ENCODE results near the gene EIF2S3. TPM values are rescaled to one million over a fixed set of nuclear protein-coding genes. Genes with fewer than 3 reads are reported as not detected.

EIF2S3 gene
- total RNA-seq, 1 experiment from 2014 or later: 162 TPM

DNA sequence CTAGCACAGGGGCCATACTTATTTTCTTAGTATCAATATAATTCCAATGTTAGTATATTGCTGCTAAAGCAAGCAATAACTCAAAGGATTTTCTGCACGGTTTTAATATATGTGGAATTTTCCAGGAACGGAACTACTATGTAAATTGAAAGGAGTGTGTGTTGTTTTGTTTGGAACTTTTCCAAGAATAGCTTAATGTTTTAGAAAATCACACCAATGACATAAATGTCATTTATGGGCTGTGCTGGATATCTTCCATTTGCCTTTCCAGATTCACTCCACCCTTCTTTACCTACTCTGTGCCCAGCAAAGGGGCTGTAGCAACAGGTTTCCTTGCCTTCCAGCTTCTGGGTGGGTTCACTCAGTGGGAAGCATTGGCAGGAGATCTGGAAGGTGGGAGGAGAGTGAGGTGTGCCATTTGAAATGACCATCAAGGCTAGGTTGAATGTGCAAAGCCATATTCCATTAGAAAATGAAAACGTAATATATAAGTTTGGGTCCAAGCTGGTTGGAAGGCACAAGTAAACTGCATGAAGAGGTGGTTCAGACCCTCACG, 69.6 kb downstream of the EIF2S3 start:
- Histone ChIP-seq H3K27me3 (replicated peaks) (no peaks in the 10 kb centered on the region), H3K4me1 (replicated peaks) (no peaks in the 10 kb centered on the region), H3K9me3 (replicated peaks) (no peaks in the 10 kb centered on the region), H3K27ac (no peak overlapping the region), H3K36me3 (no peaks in the 10 kb centered on the region), H3K4me3 (no peak overlapping the region)
- no peak for DNase-seq (ENCODE audit: low read depth in 1 of 2, low spot score in 2 of 2)

DNA sequence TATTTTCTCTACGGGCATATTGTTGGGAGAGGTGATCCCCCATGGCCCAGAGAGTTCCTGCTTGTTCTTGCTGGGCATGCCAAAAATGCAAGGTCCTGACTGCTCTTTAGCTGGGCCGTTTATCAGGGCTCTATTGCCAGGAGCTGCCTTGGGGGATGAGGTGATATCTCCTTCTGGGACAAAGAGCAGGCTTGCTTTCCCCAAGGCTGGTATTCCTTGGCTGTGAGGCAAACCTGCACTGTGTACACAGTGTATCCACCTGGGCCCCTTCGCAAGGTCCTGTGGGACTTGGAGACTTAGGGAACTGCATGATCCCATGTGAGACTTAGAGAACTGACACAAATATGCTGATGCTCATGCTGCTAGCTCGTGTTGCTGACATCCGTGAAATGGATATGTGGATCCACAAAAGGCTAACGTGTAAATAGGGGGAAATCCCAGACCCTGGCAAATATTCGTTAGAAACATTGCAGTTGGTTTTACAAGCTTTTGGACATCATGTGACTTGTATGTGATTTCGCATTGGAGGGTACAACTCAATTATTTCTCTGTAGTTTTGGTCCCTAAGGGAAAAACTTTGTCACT, 70.4 kb downstream of the EIF2S3 start:
- H3K4me1 ChIP-seq (replicated peaks): no peaks in the 10 kb centered on the region
- H3K27me3 ChIP-seq (replicated peaks): no peaks in the 10 kb centered on the region
- no peak for DNase-seq (ENCODE audit: low read depth in 1 of 2, low spot score in 2 of 2)
- H3K27ac ChIP-seq: no peak overlapping the region
- no peak overlapping the region for H3K4me3 ChIP-seq
- H3K36me3 ChIP-seq: no peaks in the 10 kb centered on the region
- no peaks in the 10 kb centered on the region for H3K9me3 ChIP-seq (replicated peaks)

Other genes with a start within 250 kb of the EIF2S3 start
- gene APOO, start 147.0 kb upstream of the EIF2S3 start, total RNA-seq (2014; rRNA removed; shearing (Covaris generic)): 28.0 and 39.4 TPM in 2 replicates
- gene CXorf58, start 146.9 kb upstream of the EIF2S3 start, total RNA-seq (2014; rRNA removed; shearing (Covaris generic)): not detected in 2 replicates
- 9.4 and 12.8 TPM in 2 replicates for gene KLHL15, start 27.8 kb upstream of the EIF2S3 start, total RNA-seq (2014; rRNA removed; shearing (Covaris generic))
- gene ZFX, start 94.8 kb downstream of the EIF2S3 start, total RNA-seq (2014; rRNA removed; shearing (Covaris generic)): 15.6 and 29.9 TPM in 2 replicates